H9 (cell line): Measurements from ENCODE around the gene WSCD1. TPM values are rescaled to one million over a fixed set of nuclear protein-coding genes. Genes with fewer than 3 reads are reported as not detected.

ENCODE experiments used
- DNase-seq: peaks from one replicate; pipeline ENCODE4 v3.0.0-alpha.2; 2017
- H2AFZ ChIP-seq: one replicate; pipeline ENCODE4 v1.6.1; 2013; ENCODE audit warnings: mild to moderate bottlenecking, low read length, control low read depth, moderate library complexity
- H2AK5ac ChIP-seq: 2 replicates; pipeline ENCODE4 v1.6.1; 2013; ENCODE audit warnings: low read length, control low read depth, mixed read lengths; ENCODE audit not compliant: insufficient read length
- H2BK120ac ChIP-seq: one replicate; pipeline ENCODE4 v1.6.1; 2013; ENCODE audit warnings: low read depth, mild to moderate bottlenecking, low read length, control low read depth, inconsistent platforms; ENCODE audit not compliant: poor library complexity, severe bottlenecking
- H2BK12ac ChIP-seq: 2 replicates; pipeline ENCODE4 v1.6.1; 2013; ENCODE audit warnings: low read length, control low read depth, mixed read lengths, low read depth; ENCODE audit not compliant: insufficient read length
- H2BK15ac ChIP-seq: 2 replicates; pipeline ENCODE4 v1.6.1; 2013; ENCODE audit warnings: low read depth, low read length, control low read depth
- H2BK20ac ChIP-seq: one replicate; pipeline ENCODE4 v1.6.1; 2013; ENCODE audit warnings: low read depth, mild to moderate bottlenecking, low read length, control low read depth, inconsistent platforms; ENCODE audit not compliant: poor library complexity, severe bottlenecking
- H2BK5ac ChIP-seq: 2 replicates; pipeline ENCODE4 v1.6.1; 2013; ENCODE audit warnings: low read length, control low read depth, mixed read lengths; ENCODE audit not compliant: insufficient read length
- H3K14ac ChIP-seq: 2 replicates; pipeline ENCODE4 v1.6.1; 2013; ENCODE audit warnings: low read length, control low read depth; ENCODE audit not compliant: insufficient read depth
- H3K18ac ChIP-seq: 2 replicates; pipeline ENCODE4 v1.6.1; 2013; ENCODE audit warnings: low read depth, mild to moderate bottlenecking, mixed read lengths, low read length, control low read depth; ENCODE audit not compliant: insufficient read length
- H3K23ac ChIP-seq: 2 replicates; pipeline ENCODE4 v1.6.1; 2013; ENCODE audit warnings: low read length, control low read depth, mixed read lengths, low read depth; ENCODE audit not compliant: insufficient read length
- H3K23me2 ChIP-seq: 2 replicates; pipeline ENCODE4 v1.6.1; 2013; ENCODE audit warnings: low read depth, mild to moderate bottlenecking, mixed read lengths, low read length, control low read depth; ENCODE audit not compliant: insufficient read length, poor library complexity, severe bottlenecking
- H3K27ac ChIP-seq: 2 replicates; pipeline ENCODE4 v1.5.1; 2013; ENCODE audit warnings: low read length, control low read depth, mixed read lengths, low read depth; ENCODE audit not compliant: insufficient read length
- H3K27me3 ChIP-seq: 2 replicates; pipeline ENCODE4 v1.6.1; 2013; ENCODE audit warnings: low read length, control low read depth, inconsistent platforms; ENCODE audit not compliant: insufficient read depth
- H3K4ac ChIP-seq: 2 replicates; pipeline ENCODE4 v1.6.1; 2013; ENCODE audit warnings: low read depth, mild to moderate bottlenecking, control low read depth, inconsistent platforms, low read length, moderate library complexity
- H3K4me1 ChIP-seq: 2 replicates; pipeline ENCODE4 v1.6.1; 2013; ENCODE audit warnings: low read length, control low read depth, inconsistent platforms; ENCODE audit not compliant: insufficient read depth
- H3K4me2 ChIP-seq: 2 replicates; pipeline ENCODE4 v1.6.1; 2013; ENCODE audit warnings: low read length, control low read depth, mixed read lengths; ENCODE audit not compliant: insufficient read length, insufficient read depth
- H3K56ac ChIP-seq: 2 replicates; pipeline ENCODE4 v1.6.1; 2013; ENCODE audit warnings: low read depth, mild to moderate bottlenecking, mixed read lengths, low read length, control low read depth; ENCODE audit not compliant: insufficient read length
- H3K79me1 ChIP-seq: 2 replicates; pipeline ENCODE4 v1.6.1; 2013; ENCODE audit warnings: low read depth, mild to moderate bottlenecking, moderate library complexity, low read length, control low read depth, inconsistent platforms; ENCODE audit not compliant: insufficient read depth, poor library complexity, severe bottlenecking
- H3K79me2 ChIP-seq: 2 replicates; pipeline ENCODE4 v1.6.1; 2013; ENCODE audit warnings: low read length, control low read depth, inconsistent platforms; ENCODE audit not compliant: insufficient read depth
- H3K9ac ChIP-seq: 2 replicates; pipeline ENCODE4 v1.6.1; 2013; ENCODE audit warnings: low read length, control low read depth, mixed read lengths; ENCODE audit not compliant: insufficient read length; ENCODE audit errors: extremely low read depth
- H3K9me3 ChIP-seq: one replicate; pipeline ENCODE4 v1.6.1; 2013; ENCODE audit warnings: low read depth, low read length, inconsistent platforms; ENCODE audit not compliant: control insufficient read depth
- H3T11ph ChIP-seq: one replicate; pipeline ENCODE4 v1.6.1; 2013; ENCODE audit warnings: mild to moderate bottlenecking, low read length, control low read depth, inconsistent platforms
- H4K20me1 ChIP-seq: one replicate; pipeline ENCODE4 v1.6.1; 2013; ENCODE audit not compliant: control insufficient read depth, insufficient read length, insufficient read depth
- H4K5ac ChIP-seq: 2 replicates; pipeline ENCODE4 v1.6.1; 2013; ENCODE audit warnings: low read depth, mild to moderate bottlenecking, mixed read lengths, low read length, control low read depth; ENCODE audit not compliant: insufficient read length
- H4K8ac ChIP-seq: replicated peaks from 2 replicates; pipeline ENCODE4 v1.6.1; 2013; ENCODE audit warnings: low read length, control low read depth, mixed read lengths, low read depth; ENCODE audit not compliant: insufficient read length
- H4K91ac ChIP-seq: 2 replicates; pipeline ENCODE4 v1.6.1; 2013; ENCODE audit warnings: low read depth, mild to moderate bottlenecking, moderate library complexity, mixed read lengths, low read length, control low read depth; ENCODE audit not compliant: insufficient read length
- H3K27ac Mint-ChIP-seq, 3 experiments: 2 replicates in 2 of 3; 3 replicates in 1 of 3; pipeline ENCODE4 v1.8.0; 2020 to 2021; ENCODE audit warnings: mixed read lengths in 3 of 3, mild to moderate bottlenecking in 1 of 3, moderate library complexity in 1 of 3
- H3K27me3 Mint-ChIP-seq: 2 replicates; pipeline ENCODE4 v1.8.0; 2021; ENCODE audit warnings: low read depth, mild to moderate bottlenecking, moderate library complexity, mixed read lengths
- H3K36me3 Mint-ChIP-seq, 3 experiments: 2 replicates in 2 of 3; 3 replicates in 1 of 3; pipeline ENCODE4 v1.8.0; 2020 to 2021; ENCODE audit warnings: low read depth in 3 of 3, mixed read lengths in 3 of 3; ENCODE audit not compliant: insufficient read depth in 1 of 3
- H3K4me1 Mint-ChIP-seq, 2 experiments: 2 replicates each; pipeline ENCODE4 v1.8.0; 2020; ENCODE audit warnings: mixed read lengths in 2 of 2
- H3K4me3 Mint-ChIP-seq, 2 experiments: 2 replicates in 1 of 2; 3 replicates in 1 of 2; pipeline ENCODE4 v1.8.0; 2020 to 2021; ENCODE audit warnings: mild to moderate bottlenecking in 2 of 2, mixed read lengths in 2 of 2, moderate library complexity in 1 of 2
- H3K9me3 Mint-ChIP-seq, 2 experiments: 2 replicates in 1 of 2; 3 replicates in 1 of 2; pipeline ENCODE4 v1.8.0; 2020; ENCODE audit warnings: mild to moderate bottlenecking in 2 of 2, mixed read lengths in 2 of 2, moderate library complexity in 1 of 2
- WGBS: extraction: QIAGEN DNeasy Blood & Tissue Kit; methylation state at CpG from one replicate; pipeline ENCODE4 v1.1.7; 2013; ENCODE audit warnings: missing lambda C conversion rate, low lambda C conversion rate, mixed read lengths; ENCODE audit not compliant: insufficient read length; ENCODE audit errors: extremely low coverage; 5-methylcytosine and 5-hydroxymethylcytosine counted together
- total RNA-seq: library from RNA; stranded (reverse); gene quantifications from 2 replicates; pipeline ENCODE4 v1.2.1, GENCODE V29; 2021
- TF ChIP-seq, protein P1 (sequence below): fragments of 200-600 bp; sonication (generic); conservative IDR thresholded peaks from 3 replicates; pipeline ENCODE4 v1.8.0; 2021; ENCODE audit warnings: antibody characterized with exemption, mild to moderate bottlenecking

WSCD1 gene
- total RNA-seq, 1 experiment from 2014 or later, result 33.6 TPM

DNA sequence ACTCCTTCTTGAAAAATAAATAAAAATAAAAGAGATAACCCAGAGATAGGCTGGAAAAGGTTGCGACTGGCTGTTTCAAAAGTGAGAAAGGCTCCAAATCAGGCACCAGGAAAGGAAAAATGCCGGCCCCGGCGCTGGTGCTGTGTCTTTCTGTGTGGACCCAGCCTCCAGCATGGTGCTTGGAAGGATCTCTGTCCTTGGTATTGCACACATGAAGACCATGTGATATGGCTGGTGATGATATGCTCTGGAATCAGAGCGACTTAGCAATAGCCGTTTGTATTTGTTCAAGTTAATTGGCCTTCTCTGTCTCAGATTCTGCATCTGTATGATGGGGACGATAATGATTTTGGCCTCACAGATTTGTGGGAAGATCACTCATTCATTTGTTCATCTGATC, 3.4 kb downstream of the WSCD1 start:
- Histone ChIP-seq H3K23me2 (peaks cover 7% of the 10 kb centered on the region), H3K14ac (no peak overlapping the region), H3K79me1 (no peaks in the 10 kb centered on the region), H3K9ac (no peak overlapping the region), H3T11ph (no peak overlapping the region), H3K56ac (no peak overlapping the region), H3K18ac (no peak overlapping the region), H2AFZ (no peak overlapping the region), H2BK15ac (no peak overlapping the region), H3K79me2 (peaks cover 9% of the 10 kb centered on the region; the same call in 1 of the 2 replicates), H2BK120ac (no peak overlapping the region), H4K8ac (no peak overlapping the region), H3K27ac (no peak overlapping the region), H3K27me3 (peaks cover 3% of the 10 kb centered on the region; the same call in 1 of the 2 replicates), H2BK12ac (no peak overlapping the region), H3K23ac (no peak overlapping the region), H3K9me3 (no peaks in the 10 kb centered on the region), H3K4me1 (no peaks in the 10 kb centered on the region; the same call in 1 of the 2 replicates), H3K4me2 (no peak overlapping the region), H3K4ac (no peak overlapping the region), H2BK5ac (no peak overlapping the region), H2AK5ac (no peak overlapping the region), H4K20me1 (no peaks in the 10 kb centered on the region), H4K91ac (no peak overlapping the region), H2BK20ac (no peak overlapping the region), H4K5ac (no peak overlapping the region)
- Mint-ChIP-seq H3K27me3 (peaks cover 16% of the 10 kb centered on the region), H3K27ac (no peak overlapping the region), H3K9me3 (peaks cover 0 to 6% of the 10 kb centered on the region in 2 experiments; a peak in 4 of 5 replicates), H3K4me1 (peaks cover 51 to 52% of the 10 kb centered on the region in 2 experiments), H3K36me3 (peaks cover 0 to 7% (median 5%) of the 10 kb centered on the region in 3 experiments; a peak in 6 of 7 replicates), H3K4me3 (no peak overlapping the region)
- WGBS, result no CpG with 5 or more reads among the region's 7 CpGs
- no peak for DNase-seq
- TF ChIP-seq, protein P1, sequence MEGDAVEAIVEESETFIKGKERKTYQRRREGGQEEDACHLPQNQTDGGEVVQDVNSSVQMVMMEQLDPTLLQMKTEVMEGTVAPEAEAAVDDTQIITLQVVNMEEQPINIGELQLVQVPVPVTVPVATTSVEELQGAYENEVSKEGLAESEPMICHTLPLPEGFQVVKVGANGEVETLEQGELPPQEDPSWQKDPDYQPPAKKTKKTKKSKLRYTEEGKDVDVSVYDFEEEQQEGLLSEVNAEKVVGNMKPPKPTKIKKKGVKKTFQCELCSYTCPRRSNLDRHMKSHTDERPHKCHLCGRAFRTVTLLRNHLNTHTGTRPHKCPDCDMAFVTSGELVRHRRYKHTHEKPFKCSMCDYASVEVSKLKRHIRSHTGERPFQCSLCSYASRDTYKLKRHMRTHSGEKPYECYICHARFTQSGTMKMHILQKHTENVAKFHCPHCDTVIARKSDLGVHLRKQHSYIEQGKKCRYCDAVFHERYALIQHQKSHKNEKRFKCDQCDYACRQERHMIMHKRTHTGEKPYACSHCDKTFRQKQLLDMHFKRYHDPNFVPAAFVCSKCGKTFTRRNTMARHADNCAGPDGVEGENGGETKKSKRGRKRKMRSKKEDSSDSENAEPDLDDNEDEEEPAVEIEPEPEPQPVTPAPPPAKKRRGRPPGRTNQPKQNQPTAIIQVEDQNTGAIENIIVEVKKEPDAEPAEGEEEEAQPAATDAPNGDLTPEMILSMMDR, result no peak
